ENCODE results near the gene KIF18B. TPM values are rescaled to one million over a fixed set of nuclear protein-coding genes. Genes with fewer than 3 reads are reported as not detected.

KIF18B gene
- total and polyA plus RNA-seq, 2 of the 13 experiments (the other 11 are each of a cell fraction or from before 2014, with no cell fraction given), result 15.2 to 15.3 TPM

DNA sequence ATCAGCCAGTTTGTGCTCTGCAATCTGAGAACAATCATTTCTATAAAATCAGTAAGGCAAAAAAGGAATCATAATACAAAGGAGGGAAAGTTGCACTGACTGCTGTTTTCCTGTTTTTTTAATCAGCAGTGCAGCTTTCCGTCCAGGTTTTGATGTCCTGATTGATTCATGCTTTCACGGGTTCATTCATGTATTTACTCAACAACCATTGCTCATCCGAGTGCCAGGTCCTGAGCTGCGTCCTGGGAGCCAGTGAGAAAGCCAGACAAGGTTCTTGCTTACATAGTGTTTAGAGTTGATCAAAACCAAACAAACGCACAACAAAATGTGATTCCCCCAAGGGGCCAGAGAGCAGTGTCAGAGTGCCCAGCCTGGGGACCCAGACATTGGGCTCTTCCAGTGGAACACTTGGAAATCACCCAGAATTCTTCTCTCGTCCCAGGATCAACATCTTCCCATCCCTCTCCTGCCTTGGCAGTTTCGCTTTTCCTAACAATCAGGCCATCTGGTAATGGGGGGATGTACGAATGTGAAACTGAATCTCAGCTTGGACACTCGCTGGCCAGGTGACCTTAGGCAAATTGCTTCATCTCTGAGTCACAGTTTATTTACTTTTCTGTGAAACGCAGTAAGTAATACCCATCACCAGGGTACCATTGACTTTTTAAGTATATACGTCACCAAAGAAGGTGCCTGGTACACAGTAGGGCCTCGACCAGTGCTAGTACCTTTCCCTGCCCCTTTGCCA is 33.8 kb upstream of the KIF18B start (continued):
- no peak for TF ChIP-seq ZBTB2 (CRISPR knock-in tag; IDR thresholded peaks at IDR 0.05; ENCODE audit: low read depth)
- no peak for TF ChIP-seq SNAPC2 (CRISPR knock-in tag; IDR thresholded peaks at IDR 0.05)
- TF ChIP-seq ATF7-NPFF (CRISPR knock-in tag; IDR thresholded peaks at IDR 0.05; ENCODE audit: low read depth), result no peak
- peak; percentile 83; the same call in 1 of the 2 replicates for TF ChIP-seq JUN (CRISPR knock-in tag; IDR thresholded peaks at IDR 0.05)
- TF ChIP-seq, protein P1, sequence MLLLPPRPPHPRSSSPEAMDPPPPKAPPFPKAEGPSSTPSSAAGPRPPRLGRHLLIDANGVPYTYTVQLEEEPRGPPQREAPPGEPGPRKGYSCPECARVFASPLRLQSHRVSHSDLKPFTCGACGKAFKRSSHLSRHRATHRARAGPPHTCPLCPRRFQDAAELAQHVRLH (CRISPR knock-in tag; IDR thresholded peaks at IDR 0.05; ENCODE audit: borderline replicate concordance, low read depth), result 0 out of 2 replicates have a peak, but pooled peaks have one; percentile 30
- TF ChIP-seq SALL1 (CRISPR knock-in tag; IDR thresholded peaks at IDR 0.05), result peak; percentile 37; the same call in 1 of the 2 replicates
- TF ChIP-seq, protein P2, sequence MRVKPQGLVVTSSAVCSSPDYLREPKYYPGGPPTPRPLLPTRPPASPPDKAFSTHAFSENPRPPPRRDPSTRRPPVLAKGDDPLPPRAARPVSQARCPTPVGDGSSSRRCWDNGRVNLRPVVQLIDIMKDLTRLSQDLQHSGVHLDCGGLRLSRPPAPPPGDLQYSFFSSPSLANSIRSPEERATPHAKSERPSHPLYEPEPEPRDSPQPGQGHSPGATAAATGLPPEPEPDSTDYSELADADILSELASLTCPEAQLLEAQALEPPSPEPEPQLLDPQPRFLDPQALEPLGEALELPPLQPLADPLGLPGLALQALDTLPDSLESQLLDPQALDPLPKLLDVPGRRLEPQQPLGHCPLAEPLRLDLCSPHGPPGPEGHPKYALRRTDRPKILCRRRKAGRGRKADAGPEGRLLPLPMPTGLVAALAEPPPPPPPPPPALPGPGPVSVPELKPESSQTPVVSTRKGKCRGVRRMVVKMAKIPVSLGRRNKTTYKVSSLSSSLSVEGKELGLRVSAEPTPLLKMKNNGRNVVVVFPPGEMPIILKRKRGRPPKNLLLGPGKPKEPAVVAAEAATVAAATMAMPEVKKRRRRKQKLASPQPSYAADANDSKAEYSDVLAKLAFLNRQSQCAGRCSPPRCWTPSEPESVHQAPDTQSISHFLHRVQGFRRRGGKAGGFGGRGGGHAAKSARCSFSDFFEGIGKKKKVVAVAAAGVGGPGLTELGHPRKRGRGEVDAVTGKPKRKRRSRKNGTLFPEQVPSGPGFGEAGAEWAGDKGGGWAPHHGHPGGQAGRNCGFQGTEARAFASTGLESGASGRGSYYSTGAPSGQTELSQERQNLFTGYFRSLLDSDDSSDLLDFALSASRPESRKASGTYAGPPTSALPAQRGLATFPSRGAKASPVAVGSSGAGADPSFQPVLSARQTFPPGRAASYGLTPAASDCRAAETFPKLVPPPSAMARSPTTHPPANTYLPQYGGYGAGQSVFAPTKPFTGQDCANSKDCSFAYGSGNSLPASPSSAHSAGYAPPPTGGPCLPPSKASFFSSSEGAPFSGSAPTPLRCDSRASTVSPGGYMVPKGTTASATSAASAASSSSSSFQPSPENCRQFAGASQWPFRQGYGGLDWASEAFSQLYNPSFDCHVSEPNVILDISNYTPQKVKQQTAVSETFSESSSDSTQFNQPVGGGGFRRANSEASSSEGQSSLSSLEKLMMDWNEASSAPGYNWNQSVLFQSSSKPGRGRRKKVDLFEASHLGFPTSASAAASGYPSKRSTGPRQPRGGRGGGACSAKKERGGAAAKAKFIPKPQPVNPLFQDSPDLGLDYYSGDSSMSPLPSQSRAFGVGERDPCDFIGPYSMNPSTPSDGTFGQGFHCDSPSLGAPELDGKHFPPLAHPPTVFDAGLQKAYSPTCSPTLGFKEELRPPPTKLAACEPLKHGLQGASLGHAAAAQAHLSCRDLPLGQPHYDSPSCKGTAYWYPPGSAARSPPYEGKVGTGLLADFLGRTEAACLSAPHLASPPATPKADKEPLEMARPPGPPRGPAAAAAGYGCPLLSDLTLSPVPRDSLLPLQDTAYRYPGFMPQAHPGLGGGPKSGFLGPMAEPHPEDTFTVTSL (CRISPR knock-in tag; IDR thresholded peaks at IDR 0.05; ENCODE audit: borderline replicate concordance), result peak; percentile 70; the same call in 1 of the 2 replicates
- TF ChIP-seq ARID5B (CRISPR knock-in tag; IDR thresholded peaks at IDR 0.05), result peak; percentile 61
- TF ChIP-seq ZFP36L2 (CRISPR knock-in tag; IDR thresholded peaks at IDR 0.05), result no peak
- peak; percentile 41; the same call in 1 of the 2 replicates for TF ChIP-seq SSRP1 (CRISPR knock-in tag; IDR thresholded peaks at IDR 0.05)
- TF ChIP-seq, protein P3, sequence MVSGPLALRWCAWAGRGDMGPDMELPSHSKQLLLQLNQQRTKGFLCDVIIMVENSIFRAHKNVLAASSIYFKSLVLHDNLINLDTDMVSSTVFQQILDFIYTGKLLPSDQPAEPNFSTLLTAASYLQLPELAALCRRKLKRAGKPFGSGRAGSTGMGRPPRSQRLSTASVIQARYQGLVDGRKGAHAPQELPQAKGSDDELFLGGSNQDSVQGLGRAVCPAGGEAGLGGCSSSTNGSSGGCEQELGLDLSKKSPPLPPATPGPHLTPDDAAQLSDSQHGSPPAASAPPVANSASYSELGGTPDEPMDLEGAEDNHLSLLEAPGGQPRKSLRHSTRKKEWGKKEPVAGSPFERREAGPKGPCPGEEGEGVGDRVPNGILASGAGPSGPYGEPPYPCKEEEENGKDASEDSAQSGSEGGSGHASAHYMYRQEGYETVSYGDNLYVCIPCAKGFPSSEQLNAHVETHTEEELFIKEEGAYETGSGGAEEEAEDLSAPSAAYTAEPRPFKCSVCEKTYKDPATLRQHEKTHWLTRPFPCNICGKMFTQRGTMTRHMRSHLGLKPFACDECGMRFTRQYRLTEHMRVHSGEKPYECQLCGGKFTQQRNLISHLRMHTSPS (CRISPR knock-in tag; IDR thresholded peaks at IDR 0.05; ENCODE audit: low read depth), result no peak; the same call in 1 of the 2 replicates
- TF ChIP-seq KDM2A (CRISPR knock-in tag; IDR thresholded peaks at IDR 0.05; ENCODE audit: borderline replicate concordance, low read depth), result no peak
- no peak for TF ChIP-seq ZNF234 (CRISPR knock-in tag; conservative IDR thresholded peaks at IDR 0.05)
- TF ChIP-seq KDM1A (CRISPR knock-in tag; IDR thresholded peaks at IDR 0.05), result peak; percentile 86; the same call in 1 of the 2 replicates
- TF ChIP-seq ZBTB21 (CRISPR knock-in tag; IDR thresholded peaks at IDR 0.05), result peak; percentile 37; the same call in 1 of the 2 replicates
- peak; percentile 50; the same call in 1 of the 2 replicates for TF ChIP-seq HDAC2 (CRISPR knock-in tag; IDR thresholded peaks at IDR 0.05)
